Thyroid gland (tissue), 4 donors: ENCODE measurements around the gene STAMBPL1.

Experiments
- POLR2A ChIP-seq, 2 donors: fragments of 450-650 bp; IDR thresholded peaks; one replicate each; pipeline ENCODE4 v1.6.1; 2017; ENCODE audit warnings: antibody characterized with exemption in 2 of 2, mild to moderate bottlenecking in 2 of 2, moderate library complexity in 1 of 2
- TF ChIP-seq, protein P1 (sequence below), 6 experiments: fragments of 200-600 bp in 3 of 6; fragments of 450-650 bp in 3 of 6; sonication (generic) in 3 of 6; IDR thresholded peaks; one replicate each; pipeline ENCODE4 v1.5.1; 2016 to 2019; ENCODE audit warnings: antibody characterized with exemption in 6 of 6, mild to moderate bottlenecking in 2 of 6, inconsistent platforms in 1 of 6, moderate library complexity in 1 of 6

DNA sequence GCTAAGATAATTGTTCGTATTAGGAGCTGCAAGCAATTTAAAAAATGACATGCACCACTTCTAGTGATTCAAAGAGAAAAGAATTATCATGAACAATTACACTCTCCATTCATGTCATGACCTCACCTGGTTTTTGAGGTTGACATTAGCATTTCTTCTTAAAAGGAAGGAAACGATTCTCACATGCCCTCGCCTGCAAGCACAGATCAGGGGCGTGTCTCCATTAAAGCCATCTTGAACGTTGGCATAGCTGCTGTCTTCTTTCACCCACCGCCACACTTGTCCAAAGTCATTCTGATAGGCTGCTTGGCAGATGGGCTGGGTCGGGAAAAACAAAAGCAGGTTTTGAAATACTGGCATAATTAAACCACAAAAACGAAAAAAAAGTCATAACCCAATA lies 48.3 kb upstream of the STAMBPL1 start:
- TF ChIP-seq, protein P1, sequence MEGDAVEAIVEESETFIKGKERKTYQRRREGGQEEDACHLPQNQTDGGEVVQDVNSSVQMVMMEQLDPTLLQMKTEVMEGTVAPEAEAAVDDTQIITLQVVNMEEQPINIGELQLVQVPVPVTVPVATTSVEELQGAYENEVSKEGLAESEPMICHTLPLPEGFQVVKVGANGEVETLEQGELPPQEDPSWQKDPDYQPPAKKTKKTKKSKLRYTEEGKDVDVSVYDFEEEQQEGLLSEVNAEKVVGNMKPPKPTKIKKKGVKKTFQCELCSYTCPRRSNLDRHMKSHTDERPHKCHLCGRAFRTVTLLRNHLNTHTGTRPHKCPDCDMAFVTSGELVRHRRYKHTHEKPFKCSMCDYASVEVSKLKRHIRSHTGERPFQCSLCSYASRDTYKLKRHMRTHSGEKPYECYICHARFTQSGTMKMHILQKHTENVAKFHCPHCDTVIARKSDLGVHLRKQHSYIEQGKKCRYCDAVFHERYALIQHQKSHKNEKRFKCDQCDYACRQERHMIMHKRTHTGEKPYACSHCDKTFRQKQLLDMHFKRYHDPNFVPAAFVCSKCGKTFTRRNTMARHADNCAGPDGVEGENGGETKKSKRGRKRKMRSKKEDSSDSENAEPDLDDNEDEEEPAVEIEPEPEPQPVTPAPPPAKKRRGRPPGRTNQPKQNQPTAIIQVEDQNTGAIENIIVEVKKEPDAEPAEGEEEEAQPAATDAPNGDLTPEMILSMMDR (IDR thresholded peaks at IDR 0.05), result no peak
- TF ChIP-seq POLR2A (IDR thresholded peaks at IDR 0.05), result no peak
